ENCODE measurements around the gene DPPA2. TPM values are rescaled to one million over a fixed set of nuclear protein-coding genes. Genes with fewer than 3 reads are reported as not detected.

The DPPA2 gene
- total RNA-seq, 4 donors from 2014 or later, result not detected

DNA sequence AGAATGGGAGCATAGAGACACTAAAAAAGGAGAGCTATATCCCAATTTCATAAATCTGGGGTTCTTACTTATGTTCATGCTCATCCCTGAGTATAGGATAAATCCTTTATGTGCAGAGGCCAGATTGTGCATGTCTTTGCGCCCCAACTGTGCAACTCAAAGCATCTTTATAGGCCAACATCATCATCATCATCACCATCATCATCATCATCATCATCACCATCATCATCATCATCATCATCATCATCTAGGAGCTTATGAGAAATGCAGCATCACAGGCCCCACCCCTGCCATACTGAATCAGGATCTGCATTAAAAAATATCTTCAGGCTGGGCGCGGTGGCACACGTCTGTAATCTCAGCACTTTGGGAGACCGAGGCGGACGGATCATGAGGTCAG lies 45.5 kb downstream of the DPPA2 start:
- TF ChIP-seq, protein P1, sequence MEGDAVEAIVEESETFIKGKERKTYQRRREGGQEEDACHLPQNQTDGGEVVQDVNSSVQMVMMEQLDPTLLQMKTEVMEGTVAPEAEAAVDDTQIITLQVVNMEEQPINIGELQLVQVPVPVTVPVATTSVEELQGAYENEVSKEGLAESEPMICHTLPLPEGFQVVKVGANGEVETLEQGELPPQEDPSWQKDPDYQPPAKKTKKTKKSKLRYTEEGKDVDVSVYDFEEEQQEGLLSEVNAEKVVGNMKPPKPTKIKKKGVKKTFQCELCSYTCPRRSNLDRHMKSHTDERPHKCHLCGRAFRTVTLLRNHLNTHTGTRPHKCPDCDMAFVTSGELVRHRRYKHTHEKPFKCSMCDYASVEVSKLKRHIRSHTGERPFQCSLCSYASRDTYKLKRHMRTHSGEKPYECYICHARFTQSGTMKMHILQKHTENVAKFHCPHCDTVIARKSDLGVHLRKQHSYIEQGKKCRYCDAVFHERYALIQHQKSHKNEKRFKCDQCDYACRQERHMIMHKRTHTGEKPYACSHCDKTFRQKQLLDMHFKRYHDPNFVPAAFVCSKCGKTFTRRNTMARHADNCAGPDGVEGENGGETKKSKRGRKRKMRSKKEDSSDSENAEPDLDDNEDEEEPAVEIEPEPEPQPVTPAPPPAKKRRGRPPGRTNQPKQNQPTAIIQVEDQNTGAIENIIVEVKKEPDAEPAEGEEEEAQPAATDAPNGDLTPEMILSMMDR (IDR thresholded peaks at IDR 0.05), result no peak
- no peak for DNase-seq (ENCODE audit: low spot score)
- no peak for ATAC-seq (ENCODE audit: low FRiP score)

DNA sequence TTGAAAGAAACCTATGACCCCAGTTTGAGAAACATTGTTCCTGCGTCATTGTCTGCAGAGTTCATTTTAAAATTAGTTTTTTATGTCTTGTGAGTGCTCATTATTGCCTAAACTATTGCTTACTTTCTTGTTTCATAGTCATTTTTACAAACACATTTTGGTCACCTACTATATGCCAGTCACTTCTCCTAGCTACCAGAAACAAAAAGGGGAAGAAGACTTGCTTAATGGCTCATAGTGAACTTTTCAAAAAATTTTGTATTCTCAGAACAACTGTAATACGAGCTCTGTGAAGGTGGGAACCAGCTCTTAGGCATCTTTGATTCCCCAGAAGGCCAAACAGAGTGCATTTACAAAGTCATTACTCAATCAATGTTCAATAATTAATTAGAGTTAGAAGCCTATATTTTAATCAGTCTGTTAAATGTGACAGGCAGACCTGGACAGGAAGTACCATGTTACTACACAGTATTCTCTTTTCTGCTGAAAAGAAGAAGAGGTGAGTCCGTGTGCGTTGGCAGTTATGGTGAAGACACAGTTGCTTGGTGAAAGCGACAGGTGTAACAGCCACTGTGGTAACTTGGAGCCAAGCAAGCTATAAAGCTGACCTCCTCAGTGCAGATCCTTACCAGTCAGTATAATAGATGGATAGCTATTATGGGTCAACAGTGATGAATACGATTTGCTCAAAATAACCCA lies 46.6 kb downstream of the DPPA2 start:
- DNase-seq (ENCODE audit: low spot score) (no peak), ATAC-seq (ENCODE audit: low FRiP score) (no peak)
- TF ChIP-seq, protein P1 (IDR thresholded peaks at IDR 0.05), result no peak

DNA sequence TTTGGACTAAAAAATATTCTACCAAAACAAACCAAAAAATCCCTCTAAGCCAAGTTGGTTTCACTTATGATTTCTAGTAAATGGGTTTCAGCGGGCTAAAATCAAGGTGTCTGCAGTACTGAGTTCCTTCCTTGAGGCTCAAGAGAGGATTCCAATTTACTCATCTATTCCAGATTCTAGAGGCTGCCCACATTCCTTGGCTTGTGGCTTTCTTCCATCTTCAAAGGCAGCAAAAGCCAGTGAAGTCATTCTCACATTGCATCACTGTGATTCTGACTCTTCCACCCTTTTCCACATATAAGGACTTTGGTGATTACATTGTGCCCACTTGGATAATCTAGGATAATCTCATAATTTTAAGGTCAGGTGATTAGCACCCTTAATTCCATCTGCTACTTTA lies 48.1 kb downstream of the DPPA2 start:
- ATAC-seq (ENCODE audit: low FRiP score), result no peak
- no peak for DNase-seq (ENCODE audit: low spot score)
- TF ChIP-seq, protein P1 (IDR thresholded peaks at IDR 0.05), result no peak

DNA sequence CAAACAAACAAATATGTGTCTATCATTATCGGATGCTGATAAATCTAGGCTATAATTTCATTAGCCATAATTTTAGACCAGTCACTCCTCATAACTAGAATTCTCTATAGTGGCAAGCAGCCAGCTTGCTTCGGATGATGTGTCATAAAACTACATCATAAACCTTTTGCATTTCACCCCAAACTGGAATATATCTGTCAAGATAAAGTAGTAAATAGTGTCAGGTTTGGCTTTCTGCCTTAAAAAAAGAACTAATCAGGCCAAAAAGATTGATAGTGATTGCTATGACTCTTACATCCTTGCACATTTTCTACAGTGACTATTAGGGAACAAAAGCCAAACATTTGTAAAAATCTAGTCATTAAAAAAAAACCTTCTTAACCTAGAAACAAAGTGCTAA lies 51.0 kb downstream of the DPPA2 start:
- TF ChIP-seq, protein P1 (IDR thresholded peaks at IDR 0.05), result no peak
- ATAC-seq (ENCODE audit: low FRiP score) (no peak), DNase-seq (ENCODE audit: low spot score) (no peak)

DNA sequence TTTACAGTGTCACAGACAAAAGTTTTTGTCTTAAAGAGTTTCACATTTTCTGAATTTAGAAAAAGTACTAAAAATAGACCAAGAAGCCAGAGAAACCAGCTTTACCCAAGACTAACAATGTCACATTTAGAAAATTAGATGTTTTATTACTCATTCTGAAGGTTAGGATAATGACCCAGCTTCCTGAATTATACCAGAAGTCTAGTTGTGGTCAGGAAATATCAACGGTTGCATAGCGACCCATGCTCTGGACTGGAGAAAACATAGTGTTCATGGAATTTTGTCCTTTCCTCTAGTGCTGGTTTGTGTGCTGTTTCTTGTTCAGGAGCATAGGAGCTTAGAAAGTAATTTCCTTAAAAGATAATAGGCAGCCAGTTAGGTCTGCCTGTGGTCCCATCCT lies 59.0 kb downstream of the DPPA2 start:
- no peak for ATAC-seq (ENCODE audit: low FRiP score)
- no peak for DNase-seq (ENCODE audit: low spot score)
- TF ChIP-seq, protein P1 (IDR thresholded peaks at IDR 0.05), result no peak

DNA sequence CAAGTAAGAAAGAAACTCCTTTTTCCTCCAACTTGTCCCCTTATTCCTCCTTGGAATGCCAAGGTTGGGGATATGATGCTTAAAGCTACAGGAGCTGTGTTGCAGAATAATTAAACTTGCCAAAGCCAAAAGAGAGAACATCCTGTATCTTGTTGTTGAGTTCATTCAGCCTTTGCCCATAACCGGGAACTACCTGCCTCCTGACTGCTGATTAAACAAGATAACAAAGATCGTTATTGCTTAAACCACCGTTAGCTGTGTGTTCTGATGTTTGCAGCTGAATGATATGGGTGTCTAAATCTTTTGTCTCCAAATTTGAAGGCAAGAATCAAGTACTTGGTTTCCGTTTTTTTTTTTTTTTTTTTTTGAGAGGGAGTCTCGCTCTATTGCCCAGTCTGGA lies 61.5 kb downstream of the DPPA2 start:
- ATAC-seq (ENCODE audit: low FRiP score), result no peak
- TF ChIP-seq, protein P1 (IDR thresholded peaks at IDR 0.05), result no peak
- DNase-seq (ENCODE audit: low spot score), result no peak

DNA sequence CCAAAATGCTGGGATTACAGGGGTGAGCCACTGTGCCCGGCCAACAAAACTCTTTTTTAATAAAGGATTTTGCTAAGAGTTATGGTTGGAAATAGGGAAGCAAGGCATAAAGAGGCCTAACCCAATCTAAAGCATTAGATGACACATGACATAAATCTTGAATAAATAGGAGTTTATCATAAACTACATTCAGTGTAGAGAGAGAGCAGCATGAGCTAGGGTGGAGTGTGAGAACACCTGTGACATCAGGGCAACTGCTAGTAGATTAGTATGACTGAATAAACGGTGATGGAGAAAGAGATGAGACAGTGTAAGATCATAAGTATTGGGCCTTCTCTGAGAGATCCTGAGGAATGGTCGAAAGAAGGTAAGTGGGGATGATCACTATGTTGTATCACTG lies 63.7 kb downstream of the DPPA2 start:
- ATAC-seq (ENCODE audit: low FRiP score) (no peak), DNase-seq (ENCODE audit: low spot score) (no peak)
- TF ChIP-seq, protein P1 (IDR thresholded peaks at IDR 0.05), result no peak

Measured in omental fat pad (tissue), 4 donors.